Neural progenitor cell (in vitro differentiated cells): ENCODE measurements around the gene PEX3.

ENCODE experiments used
- EZH2 ChIP-seq: fragments of 200-600 bp; sonication (generic); IDR thresholded peaks from 2 replicates; pipeline ENCODE4 v1.6.1; 2017; ENCODE audit warnings: antibody characterized with exemption, mild to moderate bottlenecking, moderate library complexity
- TF ChIP-seq, protein P1 (sequence below): fragments of 200-600 bp; sonication (generic); IDR thresholded peaks from 2 replicates; pipeline ENCODE4 v1.5.1; 2017; ENCODE audit warnings: antibody characterized with exemption, mild to moderate bottlenecking

DNA sequence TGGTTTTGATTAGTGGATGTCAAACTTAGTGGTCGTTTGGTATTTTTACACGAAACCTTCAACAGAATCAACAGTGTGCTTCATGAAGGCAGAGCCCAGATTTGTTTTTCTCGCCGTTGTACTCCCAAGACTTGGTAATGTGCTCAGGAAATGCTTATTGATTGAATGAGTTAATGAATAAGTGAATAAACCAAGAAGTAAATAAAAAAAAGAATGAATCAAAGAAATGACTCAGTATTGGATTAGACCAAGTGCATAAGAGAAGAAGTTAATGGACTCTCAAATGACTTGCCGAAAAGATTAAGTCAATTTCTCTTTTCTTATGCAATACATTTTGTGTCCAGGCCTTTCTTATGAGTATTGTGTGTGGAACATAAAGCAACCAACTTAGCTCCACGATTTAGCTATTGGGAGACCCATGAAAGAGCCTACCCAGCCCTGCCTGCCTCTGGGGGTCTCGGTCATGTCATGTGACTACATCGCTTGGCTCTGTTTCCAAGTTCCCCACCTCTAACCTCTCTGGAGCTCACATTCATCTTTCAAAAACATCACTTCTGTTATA is 71.5 kb downstream of the PEX3 start:
- TF ChIP-seq, protein P1, sequence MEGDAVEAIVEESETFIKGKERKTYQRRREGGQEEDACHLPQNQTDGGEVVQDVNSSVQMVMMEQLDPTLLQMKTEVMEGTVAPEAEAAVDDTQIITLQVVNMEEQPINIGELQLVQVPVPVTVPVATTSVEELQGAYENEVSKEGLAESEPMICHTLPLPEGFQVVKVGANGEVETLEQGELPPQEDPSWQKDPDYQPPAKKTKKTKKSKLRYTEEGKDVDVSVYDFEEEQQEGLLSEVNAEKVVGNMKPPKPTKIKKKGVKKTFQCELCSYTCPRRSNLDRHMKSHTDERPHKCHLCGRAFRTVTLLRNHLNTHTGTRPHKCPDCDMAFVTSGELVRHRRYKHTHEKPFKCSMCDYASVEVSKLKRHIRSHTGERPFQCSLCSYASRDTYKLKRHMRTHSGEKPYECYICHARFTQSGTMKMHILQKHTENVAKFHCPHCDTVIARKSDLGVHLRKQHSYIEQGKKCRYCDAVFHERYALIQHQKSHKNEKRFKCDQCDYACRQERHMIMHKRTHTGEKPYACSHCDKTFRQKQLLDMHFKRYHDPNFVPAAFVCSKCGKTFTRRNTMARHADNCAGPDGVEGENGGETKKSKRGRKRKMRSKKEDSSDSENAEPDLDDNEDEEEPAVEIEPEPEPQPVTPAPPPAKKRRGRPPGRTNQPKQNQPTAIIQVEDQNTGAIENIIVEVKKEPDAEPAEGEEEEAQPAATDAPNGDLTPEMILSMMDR: no peak
- no peak for TF ChIP-seq EZH2
